Coronary artery (tissue), 2 donors: Measurements from ENCODE around the gene INTS1.

Source experiments
- DNase-seq: peaks from one replicate; pipeline ENCODE4 v3.0.0-alpha.2; 2017; ENCODE audit warnings: low spot score
- H3K27ac ChIP-seq, 2 donors: fragments of 200-600 bp; sonication (generic); one replicate each; pipeline ENCODE4 v1.5.1; 2016 to 2019
- H3K4me3 ChIP-seq: fragments of 200-600 bp; sonication (generic); 2 replicates; pipeline ENCODE4 v1.5.1; 2016; ENCODE audit warnings: mild to moderate bottlenecking, moderate library complexity
- CTCF ChIP-seq: fragments of 200-600 bp; sonication (generic); IDR thresholded peaks from one replicate; pipeline ENCODE4 v1.5.1; 2019; ENCODE audit warnings: antibody characterized with exemption

The INTS1 gene

GRCh38 chr7:1422512-1423263 is 81.5 kb downstream of the INTS1 start:
- no peak for TF ChIP-seq CTCF
- H3K27ac ChIP-seq, result no peak overlapping the region
- H3K4me3 ChIP-seq, result no peak overlapping the region
- no peak for DNase-seq

DNA sequence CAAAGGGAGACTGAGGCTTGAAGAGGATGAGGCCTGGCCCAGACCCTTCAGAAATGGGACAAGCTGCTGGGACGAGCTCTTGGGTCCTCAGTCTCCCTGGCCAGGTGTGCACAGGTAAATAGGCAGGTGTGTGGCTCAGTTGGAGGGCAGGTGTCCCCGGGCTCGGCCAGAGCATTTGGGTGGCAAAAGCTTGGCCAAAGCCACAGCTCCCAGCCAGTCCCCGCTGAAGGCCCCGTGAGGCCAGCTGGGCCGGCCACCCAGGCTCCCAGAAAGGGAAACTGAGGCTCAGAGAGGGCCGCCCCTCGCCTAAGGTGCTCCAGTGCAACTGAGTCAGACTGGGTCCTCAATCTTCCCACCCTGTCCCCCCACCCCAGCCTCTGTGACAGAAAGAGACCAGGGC is 82.2 kb downstream of the INTS1 start:
- H3K27ac ChIP-seq, result no peak overlapping the region
- no peak for DNase-seq
- no peak overlapping the region for H3K4me3 ChIP-seq
- TF ChIP-seq CTCF, result no peak

DNA sequence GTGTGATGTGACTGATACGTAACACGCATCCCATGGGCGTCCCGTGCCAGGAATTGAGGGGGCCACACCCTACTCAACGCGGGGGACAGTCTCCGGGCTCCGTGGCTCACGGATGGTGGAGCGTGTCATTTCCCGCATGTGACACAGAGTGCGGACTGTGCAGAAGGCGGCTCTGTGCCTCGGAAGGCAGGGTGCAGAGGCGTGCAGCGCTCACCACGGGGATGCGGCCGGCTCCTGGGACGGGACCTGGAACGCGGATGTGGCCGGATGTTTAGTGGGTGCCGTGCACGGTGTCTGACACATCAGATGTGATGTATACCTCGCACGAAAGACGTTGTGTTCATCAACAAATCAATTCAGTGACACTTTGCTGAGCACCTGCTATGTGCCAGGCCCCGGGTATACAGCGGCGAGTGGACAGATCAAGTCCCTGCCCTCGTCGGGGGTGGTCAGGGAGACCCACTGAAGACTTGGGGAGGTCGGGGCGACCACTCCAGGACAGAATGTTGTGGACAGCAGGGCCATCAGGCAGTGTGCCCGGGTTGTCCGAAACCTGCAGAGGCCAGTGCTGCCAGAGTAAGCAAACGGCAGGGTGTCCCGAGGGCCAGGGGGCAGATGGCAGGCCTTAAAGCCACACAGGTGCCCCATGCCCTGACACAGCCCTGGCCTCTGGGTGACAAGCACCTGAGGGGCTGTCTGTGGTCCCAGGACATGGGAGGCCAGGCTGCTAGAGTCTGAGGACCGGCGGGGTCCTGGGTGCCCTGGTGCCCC is 83.0 kb downstream of the INTS1 start:
- TF ChIP-seq CTCF, result no peak
- Histone ChIP-seq H3K4me3 (no peak overlapping the region), H3K27ac (no peak overlapping the region)
- DNase-seq, result no peak
